HG03135 (cell line): Measurements from ENCODE around the gene PDCD7.
"Not testable (repeated sequence)": the region's sequence is repeated elsewhere in the genome, so short reads cannot be mapped to it uniquely, and the experiment has no call there.

Experiments used
- ATAC-seq: cut with Tn5 transposase; IDR thresholded peaks from one replicate; pipeline ENCODE4 v1.9.1; 2021; ENCODE audit warnings: mild to moderate bottlenecking, moderate library complexity; ENCODE audit not compliant: unreplicated experiment

PDCD7 gene

DNA sequence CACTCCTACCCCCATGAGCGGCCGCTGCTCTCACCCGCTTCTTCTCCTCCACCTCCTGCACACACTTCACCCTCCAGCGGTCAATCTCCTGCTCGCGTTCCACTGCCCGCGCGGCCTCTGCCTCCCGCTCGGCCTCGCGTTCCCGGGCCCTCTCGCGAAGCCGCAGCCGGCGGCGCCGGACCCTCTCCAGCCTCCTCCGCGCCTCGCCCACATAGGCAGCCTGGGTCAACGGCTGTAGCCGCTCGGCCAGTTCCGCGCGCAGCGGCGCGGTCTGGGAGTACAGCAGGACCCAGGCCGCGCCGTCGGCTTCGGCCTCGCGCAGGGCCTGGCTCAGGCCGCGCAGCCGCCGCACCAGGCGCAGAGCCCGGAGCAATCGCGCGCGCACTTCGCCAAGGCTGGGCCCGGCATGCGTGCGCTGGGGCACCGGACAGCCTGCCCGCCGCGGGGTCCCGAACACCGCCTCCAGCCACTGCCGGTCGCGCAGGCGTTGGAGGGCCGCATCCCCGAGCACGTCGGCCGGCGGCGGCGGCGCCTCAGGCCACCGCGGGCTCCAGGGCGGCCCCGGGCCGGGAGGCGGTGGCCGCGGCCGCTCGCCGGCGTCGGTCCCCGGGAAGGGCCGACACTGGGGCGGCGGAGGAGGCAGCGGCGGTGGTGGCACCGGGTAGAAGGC, 595 bp downstream of the PDCD7 start:
- peak; percentile 43 for ATAC-seq

GRCh38 chr15:65130941-65131340, 2.7 kb downstream of the PDCD7 start:
- ATAC-seq = no peak

GRCh38 chr15:65115542-65115941, 18.1 kb downstream of the PDCD7 start:
- no peak for ATAC-seq

GRCh38 chr15:65115086-65115485, 18.5 kb downstream of the PDCD7 start, which contains the start of gene UBAP1L:
Gene UBAP1L (minus strand): TSS chr15:65115200. CDS start chr15:65106215, 8,985 bp downstream.
- no peak for ATAC-seq

GRCh38 chr15:65110676-65111292, 22.8 kb downstream of the PDCD7 start:
- no peak for ATAC-seq

- no peak for ATAC-seq
These were observed 27.5 kb downstream of the PDCD7 start for GRCh38 chr15:65106011-65106590.

- no peak for ATAC-seq
These were observed 28.6 kb downstream of the PDCD7 start for GRCh38 chr15:65105038-65105437.

- no peak for ATAC-seq
These were observed 30.7 kb downstream of the PDCD7 start for GRCh38 chr15:65102912-65103311.

DNA sequence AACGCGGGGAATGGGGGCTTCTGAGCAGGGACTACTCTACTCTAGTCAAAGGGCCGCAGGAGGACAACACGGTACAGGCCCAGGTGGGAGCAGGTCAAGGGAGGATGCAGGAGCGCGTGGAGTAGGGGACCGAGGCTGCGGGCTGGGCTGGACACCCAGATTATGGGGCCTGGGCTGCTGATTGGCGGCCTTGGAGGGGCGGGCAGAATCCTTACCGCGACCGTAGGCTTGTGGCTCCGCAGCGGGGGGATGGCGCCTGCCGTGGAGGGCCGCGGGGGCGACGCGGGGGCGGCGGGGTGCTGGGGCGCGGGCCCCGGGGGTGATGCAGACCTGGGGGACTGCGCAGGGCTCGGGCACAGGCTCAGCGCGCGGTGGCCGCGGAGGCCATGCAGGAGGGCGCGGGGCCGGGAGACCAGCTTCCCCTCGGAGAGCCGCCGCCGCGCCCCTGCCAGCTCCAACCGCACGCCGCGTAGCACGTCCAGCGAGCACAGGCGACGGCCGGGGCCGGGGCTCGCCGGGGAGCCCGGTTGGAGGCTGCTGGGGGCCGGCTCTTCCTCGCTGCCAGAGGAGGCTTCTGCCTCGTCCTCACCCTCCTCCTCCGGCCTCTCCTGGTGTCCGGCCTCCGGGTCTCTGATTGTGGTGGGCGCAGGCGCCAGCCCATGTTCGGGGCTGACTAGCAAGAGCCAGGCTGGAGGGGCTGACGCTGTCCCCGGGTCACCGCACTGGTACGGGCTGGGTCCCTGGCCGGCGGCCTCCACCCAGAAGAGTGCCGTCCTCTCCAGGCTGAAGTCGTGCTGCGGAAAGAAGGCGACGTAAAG, 31.5 kb downstream of the PDCD7 start:
- ATAC-seq = no peak

DNA sequence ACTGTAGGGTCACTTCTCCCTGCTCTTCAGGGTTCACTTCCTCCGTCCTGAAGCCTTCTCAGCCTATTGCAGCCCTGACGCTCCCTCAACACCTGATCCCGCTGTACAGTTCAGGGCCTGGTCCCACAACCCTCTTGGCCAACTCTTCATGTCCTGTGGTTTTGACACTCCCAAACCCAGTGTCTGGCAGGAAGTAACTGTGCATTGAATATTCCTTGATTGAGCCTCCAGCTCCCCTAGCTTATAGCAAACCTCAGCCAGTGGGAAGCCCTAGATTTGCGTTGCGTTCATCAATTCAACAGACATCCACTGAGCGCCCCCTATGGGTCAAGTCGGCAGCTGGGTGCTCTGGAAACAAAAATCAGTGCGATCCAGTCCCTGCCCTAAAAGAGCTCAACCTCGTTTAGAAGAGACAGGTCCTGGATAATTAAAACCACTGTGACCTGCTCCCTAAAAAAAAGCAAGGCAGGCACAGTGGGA, 32.2 kb downstream of the PDCD7 start:
- ATAC-seq = no peak

DNA sequence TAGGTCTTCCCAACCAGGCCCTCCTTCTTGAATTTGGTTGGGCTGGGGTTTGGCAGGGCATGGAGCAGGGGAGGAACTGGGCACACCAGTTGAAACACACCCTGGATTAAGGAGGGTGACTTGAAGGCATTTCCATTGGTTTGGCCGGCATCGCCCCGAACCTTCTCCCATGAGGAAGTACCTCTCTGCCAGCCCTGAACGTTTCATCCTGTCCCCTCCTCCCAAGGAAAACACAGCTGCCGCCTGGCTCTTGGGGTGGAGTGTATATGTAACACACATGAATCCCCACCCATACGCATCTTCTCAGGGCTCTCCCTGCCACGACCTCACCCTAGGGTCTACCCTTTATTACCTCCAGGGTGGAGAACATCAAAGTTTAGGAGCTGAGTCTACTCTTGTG, 33.2 kb downstream of the PDCD7 start:
- no peak for ATAC-seq

GRCh38 chr15:65099801-65100200, 33.8 kb downstream of the PDCD7 start:
- not testable (repeated sequence) for ATAC-seq

DNA sequence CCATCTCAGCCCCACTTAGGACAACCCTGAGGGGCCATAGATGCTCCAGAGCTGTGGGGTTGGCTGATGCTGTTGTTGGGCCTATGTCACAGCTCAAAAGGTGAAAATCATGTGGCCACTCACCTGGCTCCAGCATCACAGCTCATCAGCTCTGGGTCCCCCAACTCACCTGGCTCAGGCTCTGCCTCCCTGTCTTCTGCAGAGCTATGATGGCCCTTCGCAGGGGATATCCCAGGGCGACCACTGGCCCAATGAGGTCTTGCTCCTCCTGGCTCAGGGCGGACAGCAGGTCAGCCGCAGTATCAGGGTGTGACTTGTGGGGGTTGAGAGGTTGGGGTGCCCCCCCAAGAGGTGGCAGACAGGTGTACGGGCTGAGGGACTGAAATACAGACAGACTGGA, 34.3 kb downstream of the PDCD7 start:
- ATAC-seq = no peak

DNA sequence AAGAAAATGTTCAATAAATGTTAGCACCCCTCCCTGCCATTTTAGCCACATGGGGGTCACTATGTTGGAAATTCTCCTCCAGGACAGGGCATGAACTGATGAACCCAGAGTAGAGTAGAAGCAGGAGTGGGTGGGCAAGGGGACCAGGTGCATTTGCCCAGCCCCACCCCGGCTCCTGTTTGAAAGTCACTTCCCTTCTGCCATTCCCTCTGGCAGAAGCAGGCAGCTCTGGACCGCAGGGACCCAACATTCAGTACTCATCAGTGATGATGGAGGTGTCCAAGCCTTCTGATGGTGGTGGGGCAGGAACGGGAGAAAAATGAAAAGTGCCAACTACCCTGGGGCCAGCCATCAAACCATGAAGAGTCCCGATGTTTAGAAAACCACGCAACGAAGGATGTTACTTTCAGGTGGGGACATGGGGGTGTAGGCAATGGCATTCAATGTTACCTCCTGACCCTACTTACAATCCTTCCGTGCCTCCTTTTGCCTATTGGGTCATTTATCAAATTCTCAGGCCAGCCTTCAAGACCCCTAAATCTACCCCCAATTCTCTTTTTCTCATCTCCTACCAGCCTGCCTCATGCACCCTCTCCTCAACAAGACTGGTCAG, 35.9 kb downstream of the PDCD7 start:
- no peak for ATAC-seq

GRCh38 chr15:65096481-65097385, 36.9 kb downstream of the PDCD7 start:
- ATAC-seq = no peak

- no peak for ATAC-seq
These were observed 37.9 kb downstream of the PDCD7 start for GRCh38 chr15:65095747-65096104.

- no peak for ATAC-seq
These were observed 38.4 kb downstream of the PDCD7 start for GRCh38 chr15:65095011-65095746.

GRCh38 chr15:65094294-65094995, 39.2 kb downstream of the PDCD7 start:
- no peak for ATAC-seq

DNA sequence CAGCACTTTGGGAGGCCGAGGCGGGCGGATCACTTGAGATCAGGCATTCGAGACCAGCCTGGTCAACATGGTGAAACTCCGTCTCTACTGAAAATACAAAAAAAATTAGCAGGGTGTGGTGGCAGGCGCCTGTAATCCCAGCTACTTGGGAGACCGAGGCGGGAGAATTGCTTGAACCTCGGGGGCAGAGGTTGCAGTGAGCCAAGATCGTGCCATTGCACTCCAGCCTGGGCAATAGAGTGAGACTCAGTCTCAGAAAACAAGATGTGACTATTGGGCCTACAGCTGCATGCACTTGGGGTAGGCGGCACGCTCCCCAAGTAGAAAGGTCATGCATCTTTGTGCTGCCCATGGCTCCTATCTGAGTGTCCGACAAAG, 39.8 kb downstream of the PDCD7 start:
- ATAC-seq = not testable (repeated sequence)
